Stimulated activated CD8-positive, alpha-beta memory T cell treated with anti-CD3 and anti-CD28 coated beads, Interleukin-4, amount 100 ng/mL, for 1 hour (primary cell): Measurements from ENCODE around the gene MOB2.

Source experiments
- DNase-seq, 2 donors: peaks; one replicate each; pipeline ENCODE4 v3.0.0-alpha.2; 2020; ENCODE audit warnings: low read depth in 2 of 2, low spot score in 1 of 2

Gene MOB2

GRCh38 chr11:1422481-1422880 is 64.1 kb downstream of the MOB2 start:
- DNase-seq: no peak

DNA sequence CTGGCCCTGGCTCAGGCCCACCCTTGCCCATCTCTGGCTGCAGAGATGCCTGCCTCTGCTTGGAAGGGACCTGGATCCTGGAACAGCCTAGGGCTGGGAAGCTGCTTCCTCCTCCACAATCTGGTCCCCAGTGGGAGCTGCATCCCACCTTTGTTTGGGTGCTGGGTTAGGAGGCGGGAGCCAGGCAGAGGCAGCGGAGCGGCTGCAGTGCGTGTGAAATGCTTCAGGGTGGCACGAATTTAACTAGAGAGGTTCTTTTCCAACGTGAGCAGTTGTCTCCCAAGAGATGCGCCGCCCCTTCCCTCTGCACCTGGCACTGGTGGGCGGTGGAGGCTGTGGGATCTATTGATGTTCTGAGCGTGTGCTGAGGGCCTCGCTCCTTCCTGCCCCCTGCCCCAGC is 65.3 kb downstream of the MOB2 start:
- no peak for DNase-seq

GRCh38 chr11:1419811-1420210 is 66.8 kb downstream of the MOB2 start:
- no peak for DNase-seq
